OCI-LY7 (cell line): Measurements from ENCODE around the gene EYA2. TPM values are rescaled to one million over a fixed set of nuclear protein-coding genes. Genes with fewer than 3 reads are reported as not detected.

Experiments used
- BruUV-seq: library from RNA; stranded (reverse); fragments of 400-500 nt; replicated peaks from 2 replicates; lab custom pipeline; 2021; lab: Mats Ljungman, UMichigan
- CTCF ChIA-PET: fragments of 300-600 bp; sonication (Branson Sonifier 250); formaldehyde crosslinking; loops from one replicate; lab custom pipeline; 2022; ENCODE audit warnings: antibody characterized with exemption; ENCODE audit not compliant: unreplicated experiment; lab: Charles Lee
- POLR2A ChIA-PET: fragments of 300-600 bp; sonication (Branson Sonifier 250); formaldehyde crosslinking; loops from one replicate; lab custom pipeline; 2022; ENCODE audit warnings: antibody characterized with exemption; lab: Charles Lee
- DNase-seq: peaks from one replicate; pipeline ENCODE4 v3.0.0-alpha.2; 2015; ENCODE audit warnings: low spot score
- H2AFZ ChIP-seq: fragments of 200-600 bp; sonication (generic), shearing (Covaris generic); 2 replicates; pipeline ENCODE4 v1.6.1; 2014; ENCODE audit warnings: mild to moderate bottlenecking, antibody characterized with exemption, low read length, moderate library complexity
- H3K27ac ChIP-seq: fragments of 200-600 bp; sonication (generic); 2 replicates; pipeline ENCODE4 v1.5.1; 2014; ENCODE audit warnings: mixed run types, low read depth, mild to moderate bottlenecking, moderate library complexity, low read length, inconsistent platforms; ENCODE audit not compliant: poor library complexity, severe bottlenecking
- H3K36me3 ChIP-seq: fragments of 200-600 bp; sonication (generic); 2 replicates; pipeline ENCODE4 v1.6.1; 2014; ENCODE audit warnings: mild to moderate bottlenecking, antibody characterized with exemption, low read length, moderate library complexity, mixed read lengths; ENCODE audit not compliant: insufficient read depth
- H3K4me1 ChIP-seq: fragments of 200-600 bp; sonication (generic); 2 replicates; pipeline ENCODE4 v1.5.1; 2014; ENCODE audit warnings: mild to moderate bottlenecking, low read length; ENCODE audit not compliant: insufficient read depth, poor library complexity, severe bottlenecking
- H3K4me2 ChIP-seq: fragments of 200-600 bp; sonication (generic); 2 replicates; pipeline ENCODE4 v1.6.1; 2014; ENCODE audit warnings: mild to moderate bottlenecking, low read length
- H3K4me3 ChIP-seq: fragments of 200-600 bp; sonication (generic); 2 replicates; pipeline ENCODE4 v1.5.1; 2014; ENCODE audit warnings: mild to moderate bottlenecking, low read depth, low read length; ENCODE audit not compliant: poor library complexity, severe bottlenecking
- H3K79me2 ChIP-seq: fragments of 200-600 bp; sonication (generic); 2 replicates; pipeline ENCODE4 v1.6.1; 2016; ENCODE audit warnings: low read depth, mild to moderate bottlenecking, low read length, moderate library complexity, mixed read lengths; ENCODE audit not compliant: insufficient read depth
- H3K9me2 ChIP-seq: fragments of 200-600 bp; sonication (generic); 2 replicates; pipeline ENCODE4 v1.6.1; 2016; ENCODE audit warnings: mild to moderate bottlenecking, low read length, mixed read lengths; ENCODE audit not compliant: insufficient read depth
- H3K9me3 ChIP-seq: fragments of 200-600 bp; sonication (generic); 2 replicates; pipeline ENCODE4 v1.6.1; 2014; ENCODE audit warnings: mild to moderate bottlenecking, mixed run types, low read length, mixed read lengths
- H4K20me1 ChIP-seq: fragments of 200-600 bp; sonication (generic); 2 replicates; pipeline ENCODE4 v1.6.1; 2014; ENCODE audit warnings: mild to moderate bottlenecking, antibody characterized with exemption, low read length, moderate library complexity, mixed read lengths; ENCODE audit not compliant: insufficient read depth
- CTCF ChIP-seq: fragments of 200-600 bp; sonication (generic); conservative IDR thresholded peaks from 2 replicates; pipeline ENCODE4 v1.5.1; 2014; ENCODE audit warnings: mild to moderate bottlenecking, antibody characterized with exemption, low read length, moderate library complexity, mixed read lengths
- EZH2phosphoT487 ChIP-seq: fragments of 200-600 bp; sonication (generic); IDR thresholded peaks from 2 replicates; pipeline ENCODE4 v1.6.1; 2018; ENCODE audit warnings: low read depth, borderline replicate concordance, mild to moderate bottlenecking, mixed run types, antibody characterized with exemption, low read length, moderate library complexity, mixed read lengths
- intact Hi-C: fragments of 100-400 bp; cut with micrococcal nuclease; formaldehyde crosslinking; loops from one replicate; pipeline ENCODE4 v1.10.0; 2022; ENCODE audit not compliant: unreplicated experiment
- total RNA-seq, 2 experiments: library from RNA; depleted of rRNA in 1 of 2; stranded (reverse); fragments of >200 nt in 1 of 2; shearing (Covaris generic) in 1 of 2; gene quantifications; 2 replicates each; pipeline ENCODE4 v1.2.3, GENCODE V29; 2014 to 2022

EYA2 gene
- total RNA-seq, 2 experiments from 2014 or later = not detected

GRCh38 chr20:46914789-46915379 lies 20.2 kb downstream of the EYA2 start:
- Histone ChIP-seq H2AFZ (no peak overlapping the region), H3K9me2 (no peaks in the 10 kb centered on the region)
- POLR2A ChIA-PET = no interaction called here

GRCh38 chr20:46915575-46916257 lies 21.1 kb downstream of the EYA2 start:
- H4K20me1 ChIP-seq = no peaks in the 10 kb centered on the region
- CTCF ChIA-PET = no interaction called here
- TF ChIP-seq CTCF (no peak), EZH2phosphoT487 (no peak)
- H3K4me3 ChIP-seq = no peak overlapping the region
- intact Hi-C loops = no loop called here
- POLR2A ChIA-PET = no interaction called here
- no peaks in the 10 kb centered on the region for H3K9me3 ChIP-seq
- no peak overlapping the region for H2AFZ ChIP-seq
- H3K4me2 ChIP-seq = no peak overlapping the region
- H3K79me2 ChIP-seq = no peaks in the 10 kb centered on the region
- H3K4me1 ChIP-seq = no peaks in the 10 kb centered on the region
- no peak overlapping the region for H3K27ac ChIP-seq
- no peak for DNase-seq
- H3K9me2 ChIP-seq = no peaks in the 10 kb centered on the region
- BruUV-seq = no TSS peak
- no peaks in the 10 kb centered on the region for H3K36me3 ChIP-seq

More at GRCh38 chr20:46914789-46915379, 20.2 kb downstream of the EYA2 start:
- CTCF ChIA-PET = no interaction called here
- TF ChIP-seq EZH2phosphoT487 = no peak
- no peak for TF ChIP-seq CTCF
- Histone ChIP-seq H3K4me1 (no peaks in the 10 kb centered on the region), H3K4me2 (no peak overlapping the region), H3K79me2 (no peaks in the 10 kb centered on the region), H3K36me3 (no peaks in the 10 kb centered on the region), H3K4me3 (no peak overlapping the region), H3K27ac (no peak overlapping the region), H3K9me3 (no peaks in the 10 kb centered on the region), H4K20me1 (no peaks in the 10 kb centered on the region)
- no TSS peak for BruUV-seq
- intact Hi-C loops = no loop called here
- DNase-seq = no peak

- TF ChIP-seq CTCF = no peak
- TF ChIP-seq EZH2phosphoT487 = no peak
- POLR2A ChIA-PET = no interaction called here
These were observed 21.6 kb downstream of the EYA2 start for GRCh38 chr20:46916258-46916603.

More at GRCh38 chr20:46916258-46916603, 21.6 kb downstream of the EYA2 start:
- Histone ChIP-seq H3K36me3 (no peaks in the 10 kb centered on the region), H3K79me2 (no peaks in the 10 kb centered on the region), H2AFZ (no peak overlapping the region), H3K4me3 (no peak overlapping the region), H3K9me3 (no peaks in the 10 kb centered on the region), H3K4me1 (no peaks in the 10 kb centered on the region), H4K20me1 (no peaks in the 10 kb centered on the region), H3K9me2 (no peaks in the 10 kb centered on the region), H3K4me2 (no peak overlapping the region), H3K27ac (no peak overlapping the region)
- intact Hi-C loops = no loop called here
- CTCF ChIA-PET = no interaction called here
- no TSS peak for BruUV-seq
- no peak for DNase-seq
